ENCODE measurements around the gene INPP5A.

GRCh38 chr10:132632091-132632561, 94.5 kb downstream of the INPP5A start:
- TF ChIP-seq POLR2A (IDR thresholded peaks at IDR 0.05; ENCODE audit: low read length): no peak
- TF ChIP-seq GATA1 (IDR thresholded peaks at IDR 0.05; ENCODE audit: low read depth, low read length): no peak

All from erythroblast (primary cell).